ENCODE measurements around the gene AXIN2. TPM values are rescaled to one million over a fixed set of nuclear protein-coding genes. Genes with fewer than 3 reads are reported as not detected.

The AXIN2 gene
- polyA plus RNA-seq, 3 donors, result 0.10 TPM; not detected in 2

- Histone ChIP-seq H3K9me3 (replicated peaks in 1 of 2; ENCODE audit: control insufficient read depth in 1 of 2, insufficient read depth in 1 of 2, low read length in 2 of 2) (no peaks in the 10 kb centered on the region), H3K36me3 (replicated peaks in 1 of 2; ENCODE audit: control insufficient read depth in 1 of 2, insufficient read depth in 2 of 2, low read length in 2 of 2) (no peaks in the 10 kb centered on the region), H3K4me2 (replicated peaks; ENCODE audit: extremely low read depth, low read length, poor library complexity, severe bottlenecking) (no peak overlapping the region), H4K20me1 (ENCODE audit: insufficient read depth, low read length) (no peaks in the 10 kb centered on the region), H3K27ac (ENCODE audit: low read depth in 1 of 2, low read length in 2 of 2) (no peak overlapping the region), H3K4me3 (replicated peaks in 1 of 3; ENCODE audit: low read depth in 2 of 3, low read length in 3 of 3) (no peak overlapping the region), H3K79me2 (ENCODE audit: insufficient read depth, low read length) (no peaks in the 10 kb centered on the region), H3K9ac (ENCODE audit: insufficient read depth, low read length, poor library complexity, severe bottlenecking) (no peak overlapping the region), H3K4me1 (ENCODE audit: control insufficient read depth in 1 of 2, insufficient read depth in 2 of 2, low read length in 2 of 2) (no peaks in the 10 kb centered on the region), H2AFZ (ENCODE audit: insufficient read depth, low read depth, low read length, poor library complexity, severe bottlenecking) (no peak overlapping the region), H3K27me3 (ENCODE audit: control insufficient read depth in 2 of 2, insufficient read depth in 2 of 2, low read length in 2 of 2) (peaks cover under 1% of the 10 kb centered on the region in 2 donors)
- no peaks in the 10 kb centered on the region for H3K9me3 Mint-ChIP-seq
- no peaks in the 10 kb centered on the region for H3K4me1 Mint-ChIP-seq
- no peak for DNase-seq
- no peak for TF ChIP-seq CTCF (IDR thresholded peaks at IDR 0.05)
- H3K27me3 Mint-ChIP-seq (ENCODE audit: low read depth in 3 of 3), result peaks cover 8 to 16% (median 11%) of the 10 kb centered on the region in 3 donors
- no peaks in the 10 kb centered on the region for H3K36me3 Mint-ChIP-seq
- H3K27ac Mint-ChIP-seq, result no peak overlapping the region
- intact Hi-C loops (cut with micrococcal nuclease), result no loop called here
- no peak overlapping the region for H3K4me3 Mint-ChIP-seq
- WGBS (ENCODE audit: insufficient coverage), result 98% methylated on average over 5 of the region's 9 CpGs
Observed at GRCh38 chr17:65551267-65552040, 10.0 kb downstream of the AXIN2 start.

GRCh38 chr17:65550758-65551157 lies 10.7 kb downstream of the AXIN2 start:
- Mint-ChIP-seq H3K27me3 (ENCODE audit: low read depth in 3 of 3) (peaks cover 7 to 16% (median 11%) of the 10 kb centered on the region in 3 donors), H3K36me3 (no peaks in the 10 kb centered on the region), H3K27ac (no peak overlapping the region), H3K9me3 (no peaks in the 10 kb centered on the region), H3K4me1 (no peaks in the 10 kb centered on the region), H3K4me3 (no peak overlapping the region)
- Histone ChIP-seq H3K4me3 (replicated peaks in 1 of 3; ENCODE audit: low read depth in 2 of 3, low read length in 3 of 3) (no peak overlapping the region), H3K27me3 (ENCODE audit: control insufficient read depth in 2 of 2, insufficient read depth in 2 of 2, low read length in 2 of 2) (no peaks in the 10 kb centered on the region), H3K9me3 (replicated peaks in 1 of 2; ENCODE audit: control insufficient read depth in 1 of 2, insufficient read depth in 1 of 2, low read length in 2 of 2) (no peaks in the 10 kb centered on the region), H3K36me3 (replicated peaks in 1 of 2; ENCODE audit: control insufficient read depth in 1 of 2, insufficient read depth in 2 of 2, low read length in 2 of 2) (no peaks in the 10 kb centered on the region), H3K4me1 (ENCODE audit: control insufficient read depth in 1 of 2, insufficient read depth in 2 of 2, low read length in 2 of 2) (no peaks in the 10 kb centered on the region), H2AFZ (ENCODE audit: insufficient read depth, low read depth, low read length, poor library complexity, severe bottlenecking) (no peak overlapping the region), H3K4me2 (replicated peaks; ENCODE audit: extremely low read depth, low read length, poor library complexity, severe bottlenecking) (no peak overlapping the region), H4K20me1 (ENCODE audit: insufficient read depth, low read length) (no peaks in the 10 kb centered on the region), H3K9ac (ENCODE audit: insufficient read depth, low read length, poor library complexity, severe bottlenecking) (no peak overlapping the region), H3K27ac (ENCODE audit: low read depth in 1 of 2, low read length in 2 of 2) (no peak overlapping the region), H3K79me2 (ENCODE audit: insufficient read depth, low read length) (no peaks in the 10 kb centered on the region)
- no peak for DNase-seq
- 100% methylated on average over 1 of the region's 4 CpGs for WGBS (ENCODE audit: insufficient coverage)
- TF ChIP-seq CTCF (IDR thresholded peaks at IDR 0.05), result no peak
- intact Hi-C loops (cut with micrococcal nuclease), result no loop called here
